HepG2 (cell line): Measurements from ENCODE around the gene CFAP221. TPM values are rescaled to one million over a fixed set of nuclear protein-coding genes. Genes with fewer than 3 reads are reported as not detected.

Experiments used
- ATAC-seq: fragments of 200-7000 bp; cut with Tn5 transposase; 3 replicates; pipeline ENCODE4 v1.9.1; 2020; ENCODE audit warnings: mild to moderate bottlenecking, moderate library complexity
- BruUV-seq: library from RNA; stranded (reverse); fragments of 400-500 nt; replicated peaks from 2 replicates; lab custom pipeline; 2021; lab: Mats Ljungman, UMichigan
- CTCF ChIA-PET: fragments of 300-600 bp; formaldehyde crosslinking; extraction: SDS; loops from one replicate; lab custom pipeline; 2021; ENCODE audit warnings: low total read pairs, inconsistent platforms, low intra/inter-chr PET ratio; lab: Yijun Ruan, JAX
- POLR2A ChIA-PET: fragments of 350-600 bp; sonication (Branson Sonifier 250); formaldehyde crosslinking; loops from one replicate; lab custom pipeline; 2020; ENCODE audit warnings: antibody characterized with exemption, inconsistent platforms; lab: Yijun Ruan, JAX
- DNase-seq: peaks from one replicate; pipeline ENCODE4 v3.0.0-alpha.2; 2015; ENCODE audit warnings: low spot score
- FAIRE-seq: peaks from 3 replicates; lab custom pipeline; 2011; peaks lifted over from hg19 to GRCh38; lab: Jason Lieb, UNC
- H2AFZ ChIP-seq: one replicate; pipeline ENCODE4 v1.6.1; 2011; ENCODE audit warnings: low read length, inconsistent platforms
- H3K27ac ChIP-seq: fragments of 300-600 bp; 3 replicates; pipeline ENCODE4 v1.8.0; 2011; ENCODE audit warnings: mixed run types, mild to moderate bottlenecking, mixed read lengths, low read length, inconsistent platforms; ENCODE audit not compliant: insufficient read depth; ENCODE audit errors: extremely low read length
- H3K27me3 ChIP-seq, 2 experiments: fragments of 200-600 bp in 1 of 2; 2 replicates in 1 of 2; 3 replicates in 1 of 2; pipeline versions ENCODE4 v1.6.0 to v1.8.0; 2011; ENCODE audit warnings: low read length in 2 of 2, mild to moderate bottlenecking in 2 of 2, moderate library complexity in 2 of 2, inconsistent platforms in 1 of 2; ENCODE audit not compliant: insufficient read depth in 2 of 2, control insufficient read depth in 1 of 2
- H3K36me3 ChIP-seq, 2 experiments: fragments of 200-600 bp in 1 of 2; replicated peaks in 1 of 2; 2 replicates in 1 of 2; 3 replicates in 1 of 2; pipeline versions ENCODE4 v1.5.1 to v1.8.0; 2011; ENCODE audit warnings: low read length in 2 of 2, inconsistent platforms in 1 of 2; ENCODE audit not compliant: insufficient read depth in 2 of 2, control insufficient read depth in 1 of 2
- H3K4me1 ChIP-seq: 2 replicates; pipeline ENCODE4 v1.5.1; 2012; ENCODE audit warnings: low read length, inconsistent platforms; ENCODE audit not compliant: insufficient read depth
- H3K4me2 ChIP-seq: 2 replicates; pipeline ENCODE4 v1.6.0; 2011; ENCODE audit warnings: low read depth, low read length, inconsistent platforms
- H3K4me3 ChIP-seq, 3 experiments: fragments of 200-600 bp in 1 of 3; sonication (generic), shearing (Covaris generic) in 1 of 3; replicated peaks in 1 of 3; 2 replicates each; pipeline ENCODE4 v1.5.1; 2011 to 2016; ENCODE audit warnings: low read length in 3 of 3, inconsistent platforms in 2 of 3, low read depth in 2 of 3, mild to moderate bottlenecking in 2 of 3, control low read depth in 1 of 3, mixed read lengths in 1 of 3; ENCODE audit not compliant: insufficient read depth in 1 of 3
- H3K79me2 ChIP-seq: one replicate; pipeline ENCODE4 v1.6.1; 2011; ENCODE audit warnings: low read length, inconsistent platforms; ENCODE audit not compliant: insufficient read depth
- H3K9ac ChIP-seq: 2 replicates; pipeline ENCODE4 v1.6.0; 2011; ENCODE audit warnings: mild to moderate bottlenecking, low read depth, low read length, inconsistent platforms; ENCODE audit not compliant: insufficient read depth
- H3K9me3 ChIP-seq: 2 replicates; pipeline ENCODE4 v1.5.1; 2012; ENCODE audit warnings: mild to moderate bottlenecking, low read length
- H4K20me1 ChIP-seq: 2 replicates; pipeline ENCODE4 v1.6.0; 2011; ENCODE audit warnings: inconsistent platforms, mild to moderate bottlenecking, low read length, moderate library complexity; ENCODE audit not compliant: insufficient read depth
- CBX1 ChIP-seq: IDR thresholded peaks from one replicate; pipeline ENCODE4 v1.6.1; 2016; ENCODE audit warnings: antibody characterized with exemption, low read depth
- HNRNPL ChIP-seq: fragments of 200-400 bp; formaldehyde crosslinking; IDR thresholded peaks from 2 replicates; pipeline ENCODE4 v1.6.1; 2017; ENCODE audit warnings: mild to moderate bottlenecking, low read depth, low read length
- HOXA5 ChIP-seq: sonication (generic); formaldehyde crosslinking; IDR thresholded peaks from 2 replicates; pipeline ENCODE4 v1.4.0; 2020; ENCODE audit warnings: missing genetic modification reagents
- MTA1 ChIP-seq: sonication (generic); formaldehyde crosslinking; IDR thresholded peaks from 2 replicates; pipeline ENCODE4 v1.4.0; 2020; ENCODE audit warnings: missing genetic modification reagents, mild to moderate bottlenecking, borderline replicate concordance
- PAX8 ChIP-seq: sonication (generic); formaldehyde crosslinking; IDR thresholded peaks from 2 replicates; pipeline ENCODE4 v1.8.0; 2022; ENCODE audit warnings: mild to moderate bottlenecking, missing genetic modification reagents, borderline replicate concordance
- PHF20 ChIP-seq: sonication (generic); formaldehyde crosslinking; IDR thresholded peaks from 2 replicates; pipeline ENCODE4 v1.5.0; 2020; ENCODE audit warnings: mild to moderate bottlenecking, missing genetic modification reagents
- RBM22 ChIP-seq: fragments of 200-400 bp; formaldehyde crosslinking; optimal IDR thresholded peaks from 2 replicates; pipeline ENCODE3; 2017; ENCODE audit warnings: mild to moderate bottlenecking, low read length, moderate library complexity
- REXO4 ChIP-seq: sonication (generic); formaldehyde crosslinking; IDR thresholded peaks from 2 replicates; pipeline ENCODE4 v1.8.0; 2022; ENCODE audit warnings: missing genetic modification reagents, mild to moderate bottlenecking, borderline replicate concordance
- TCF7 ChIP-seq: sonication (generic); IDR thresholded peaks from 2 replicates; pipeline ENCODE4 v1.6.1; 2016; ENCODE audit warnings: antibody characterized with exemption, low read depth
- ZBTB33 ChIP-seq: sonication (generic); formaldehyde crosslinking; IDR thresholded peaks from 2 replicates; pipeline ENCODE4 v1.4.0; 2020; ENCODE audit warnings: missing genetic modification reagents
- ZSCAN9 ChIP-seq: IDR thresholded peaks from 2 replicates; pipeline ENCODE4 v1.6.1; 2016; ENCODE audit warnings: borderline replicate concordance
- WGBS: methylation state at CpG from one replicate; pipeline ENCODE4 v1.1.6; 2017; ENCODE audit warnings: low lambda C conversion rate; 5-methylcytosine and 5-hydroxymethylcytosine counted together
- in situ Hi-C: cut with HindIII; loops from 2 replicates; pipeline ENCODE4 v1.10.0; 2017; ENCODE audit warnings: low pct_unique_long_range_greater_than_20kb; ENCODE audit not compliant: extremely low pct_ligation_motif_present
- intact Hi-C: fragments of 100-400 bp; cut with micrococcal nuclease; formaldehyde crosslinking; loops from one replicate; pipeline ENCODE4 v1.10.0; 2022; ENCODE audit not compliant: unreplicated experiment
- polyA plus RNA-seq, 8 experiments: library from polyadenylated mRNA; depleted of rRNA in 3 of 8; stranded (reverse) in 7 of 8; unstranded in 1 of 8; fragments of >200 nt; fragmentation: Illumina TruSeq in 4 of 8; extraction: Trizol in 4 of 8; gene quantifications; 2 replicates each; pipeline versions ENCODE4 v1.2.1 to v1.2.3, GENCODE V29; 2011 to 2016; ENCODE audit warnings: low read depth in 4 of 8, missing spikeins in 1 of 8, mixed read lengths in 1 of 8; ENCODE audit not compliant: insufficient read depth in 1 of 8
- total RNA-seq, 5 experiments: library from RNA; depleted of rRNA; stranded (reverse); fragments of >200 nt; fragmentation: Illumina TruSeq; extraction: Trizol; gene quantifications; 2 replicates each; pipeline ENCODE4 v1.2.3, GENCODE V29; 2016; ENCODE audit warnings: low read depth in 1 of 5
- TF ChIP-seq, protein P1 (sequence below): sonication (generic); formaldehyde crosslinking; IDR thresholded peaks from 2 replicates; pipeline ENCODE4; 2020; ENCODE audit warnings: missing genetic modification reagents, mild to moderate bottlenecking, borderline replicate concordance

CFAP221 gene
- total and polyA plus RNA-seq, 2 of the 13 experiments (the other 11 are each of a cell fraction or from before 2014, with no cell fraction given): not detected

DNA sequence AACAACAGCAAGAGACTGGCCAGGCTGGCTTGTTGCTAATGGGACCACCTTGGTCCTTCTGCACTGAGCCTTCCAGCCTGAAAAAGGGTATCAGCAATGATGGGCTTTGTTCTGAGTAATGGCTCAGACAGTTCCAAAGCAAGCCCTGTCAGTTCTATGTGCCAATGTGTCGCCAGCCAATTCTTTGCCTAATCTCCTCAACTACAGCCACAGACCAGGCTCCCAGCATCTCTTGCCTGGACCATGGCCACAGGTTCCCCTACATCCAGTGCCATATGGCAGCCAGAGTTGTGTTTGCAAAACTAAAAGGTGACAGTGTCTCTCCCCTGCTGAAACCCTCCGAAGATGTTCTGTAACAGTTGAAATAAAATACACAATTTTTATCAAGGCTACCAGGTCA lies 73.2 kb downstream of the CFAP221 start:
- POLR2A ChIA-PET: no interaction called here
- BruUV-seq: no TSS peak
- H3K9ac ChIP-seq: no peak overlapping the region
- H3K9me3 ChIP-seq: peaks cover 20% of the 10 kb centered on the region
- CTCF ChIA-PET: no interaction called here
- no peak for DNase-seq
- H3K27me3 ChIP-seq: no peaks in the 10 kb centered on the region; a peak in 1 of 5 replicates
- no peak for TF ChIP-seq REXO4
- no peak for TF ChIP-seq CBX1
- TF ChIP-seq, protein P1, sequence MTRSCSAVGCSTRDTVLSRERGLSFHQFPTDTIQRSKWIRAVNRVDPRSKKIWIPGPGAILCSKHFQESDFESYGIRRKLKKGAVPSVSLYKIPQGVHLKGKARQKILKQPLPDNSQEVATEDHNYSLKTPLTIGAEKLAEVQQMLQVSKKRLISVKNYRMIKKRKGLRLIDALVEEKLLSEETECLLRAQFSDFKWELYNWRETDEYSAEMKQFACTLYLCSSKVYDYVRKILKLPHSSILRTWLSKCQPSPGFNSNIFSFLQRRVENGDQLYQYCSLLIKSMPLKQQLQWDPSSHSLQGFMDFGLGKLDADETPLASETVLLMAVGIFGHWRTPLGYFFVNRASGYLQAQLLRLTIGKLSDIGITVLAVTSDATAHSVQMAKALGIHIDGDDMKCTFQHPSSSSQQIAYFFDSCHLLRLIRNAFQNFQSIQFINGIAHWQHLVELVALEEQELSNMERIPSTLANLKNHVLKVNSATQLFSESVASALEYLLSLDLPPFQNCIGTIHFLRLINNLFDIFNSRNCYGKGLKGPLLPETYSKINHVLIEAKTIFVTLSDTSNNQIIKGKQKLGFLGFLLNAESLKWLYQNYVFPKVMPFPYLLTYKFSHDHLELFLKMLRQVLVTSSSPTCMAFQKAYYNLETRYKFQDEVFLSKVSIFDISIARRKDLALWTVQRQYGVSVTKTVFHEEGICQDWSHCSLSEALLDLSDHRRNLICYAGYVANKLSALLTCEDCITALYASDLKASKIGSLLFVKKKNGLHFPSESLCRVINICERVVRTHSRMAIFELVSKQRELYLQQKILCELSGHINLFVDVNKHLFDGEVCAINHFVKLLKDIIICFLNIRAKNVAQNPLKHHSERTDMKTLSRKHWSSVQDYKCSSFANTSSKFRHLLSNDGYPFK (CRISPR knock-in tag): no peak
- no peak for TF ChIP-seq PHF20 (CRISPR knock-in tag)
- no peak for TF ChIP-seq PAX8
- TF ChIP-seq RBM22: no peak
- TF ChIP-seq HOXA5: no peak
- TF ChIP-seq ZSCAN9 (CRISPR knock-in tag): no peak
- TF ChIP-seq MTA1: no peak
- no peak for TF ChIP-seq HNRNPL
- no peak for TF ChIP-seq ZBTB33 (CRISPR knock-in tag)
- no peak for TF ChIP-seq TCF7
- H3K36me3 ChIP-seq: no peaks in the 10 kb centered on the region
- no peak; the same call in 2 of the 3 replicates for ATAC-seq
- no peak for FAIRE-seq
- no peaks in the 10 kb centered on the region for H4K20me1 ChIP-seq
- intact Hi-C loops (no loop called here), in situ Hi-C loops (no loop called here)
- no peaks in the 10 kb centered on the region for H3K79me2 ChIP-seq
- H3K4me1 ChIP-seq: peaks cover 11% of the 10 kb centered on the region
- no peak overlapping the region for H2AFZ ChIP-seq
- no peak overlapping the region for H3K4me2 ChIP-seq
- 69% methylated on average over 2 of the region's 2 CpGs for WGBS
- H3K27ac ChIP-seq: no peak overlapping the region
- no peak overlapping the region for H3K4me3 ChIP-seq
